Common myeloid progenitor, CD34-positive (primary cell): ENCODE measurements around the gene SCAP.
A peak's percentile ranks its signal among the peaks of the same experiment; 100 is the strongest.

ENCODE experiments used
- CTCF ChIA-PET: fragments of 350-600 bp; sonication (Branson Sonifier 250); formaldehyde crosslinking; loops from one replicate; lab custom pipeline; 2021; ENCODE audit warnings: antibody characterized with exemption; lab: Charles Lee
- POLR2A ChIA-PET: fragments of 350-600 bp; sonication (Branson Sonifier 250); formaldehyde crosslinking; loops from one replicate; lab custom pipeline; 2021; ENCODE audit warnings: antibody characterized with exemption; lab: Charles Lee
- DNase-seq, 3 donors: peaks; one replicate each; pipeline versions ENCODE4 v3.0.0 to v3.0.0-alpha.2; 2013
- H3K27ac ChIP-seq, 2 experiments: 1 replicate in 1 of 2; 2 replicates in 1 of 2; pipeline ENCODE4 v1.7.0; 2013; ENCODE audit warnings: inconsistent platforms in 2 of 2, low read length in 2 of 2, mild to moderate bottlenecking in 2 of 2, low read depth in 1 of 2, moderate library complexity in 1 of 2; ENCODE audit not compliant: severe bottlenecking in 2 of 2, insufficient read depth in 1 of 2, poor library complexity in 1 of 2
- H3K27me3 ChIP-seq, 5 experiments: replicated peaks in 2 of 5; 1 replicate in 3 of 5; 2 replicates in 2 of 5; pipeline versions ENCODE4 v1.6.1 to v1.7.0; 2013; ENCODE audit warnings: low read length in 4 of 5, mild to moderate bottlenecking in 2 of 5, moderate library complexity in 2 of 5, inconsistent platforms in 1 of 5; ENCODE audit not compliant: insufficient read depth in 5 of 5, control insufficient read depth in 4 of 5
- H3K36me3 ChIP-seq, 4 experiments: 1 replicate in 2 of 4; 2 replicates in 2 of 4; pipeline versions ENCODE4 v1.6.1 to v1.7.0; 2013; ENCODE audit warnings: low read length in 3 of 4, control low read depth in 1 of 4, mild to moderate bottlenecking in 1 of 4; ENCODE audit not compliant: control insufficient read depth in 4 of 4, insufficient read depth in 4 of 4
- H3K4me1 ChIP-seq, 4 experiments: 1 replicate in 3 of 4; 2 replicates in 1 of 4; pipeline versions ENCODE4 v1.6.1 to v1.7.1; 2013; ENCODE audit warnings: low read length in 3 of 4, mild to moderate bottlenecking in 3 of 4, control low read depth in 1 of 4, inconsistent platforms in 1 of 4, moderate library complexity in 1 of 4; ENCODE audit not compliant: control insufficient read depth in 4 of 4, insufficient read depth in 4 of 4; ENCODE audit errors: control extremely low read depth in 1 of 4
- H3K4me3 ChIP-seq, 7 experiments: 1 replicate in 4 of 7; 2 replicates in 3 of 7; pipeline versions ENCODE4 v1.5.1 to v1.7.0; 2013; ENCODE audit warnings: mild to moderate bottlenecking in 7 of 7, low read length in 6 of 7, moderate library complexity in 6 of 7, inconsistent platforms in 2 of 7, low read depth in 2 of 7, control low read depth in 1 of 7; ENCODE audit not compliant: insufficient read depth in 4 of 7, control insufficient read depth in 1 of 7; ENCODE audit errors: extremely low read depth in 1 of 7
- H3K9me3 ChIP-seq, 5 experiments: 1 replicate in 4 of 5; 2 replicates in 1 of 5; pipeline versions ENCODE4 v1.6.1 to v1.7.1; 2013; ENCODE audit warnings: low read length in 4 of 5, mild to moderate bottlenecking in 2 of 5, inconsistent platforms in 1 of 5, low read depth in 1 of 5, moderate library complexity in 1 of 5; ENCODE audit not compliant: control insufficient read depth in 4 of 5, insufficient read depth in 2 of 5; ENCODE audit errors: control extremely low read depth in 1 of 5
- WGBS: methylation state at CpG from one replicate; pipeline ENCODE4 v1.1.5; 2013; ENCODE audit not compliant: insufficient coverage; 5-methylcytosine and 5-hydroxymethylcytosine counted together

SCAP gene

DNA sequence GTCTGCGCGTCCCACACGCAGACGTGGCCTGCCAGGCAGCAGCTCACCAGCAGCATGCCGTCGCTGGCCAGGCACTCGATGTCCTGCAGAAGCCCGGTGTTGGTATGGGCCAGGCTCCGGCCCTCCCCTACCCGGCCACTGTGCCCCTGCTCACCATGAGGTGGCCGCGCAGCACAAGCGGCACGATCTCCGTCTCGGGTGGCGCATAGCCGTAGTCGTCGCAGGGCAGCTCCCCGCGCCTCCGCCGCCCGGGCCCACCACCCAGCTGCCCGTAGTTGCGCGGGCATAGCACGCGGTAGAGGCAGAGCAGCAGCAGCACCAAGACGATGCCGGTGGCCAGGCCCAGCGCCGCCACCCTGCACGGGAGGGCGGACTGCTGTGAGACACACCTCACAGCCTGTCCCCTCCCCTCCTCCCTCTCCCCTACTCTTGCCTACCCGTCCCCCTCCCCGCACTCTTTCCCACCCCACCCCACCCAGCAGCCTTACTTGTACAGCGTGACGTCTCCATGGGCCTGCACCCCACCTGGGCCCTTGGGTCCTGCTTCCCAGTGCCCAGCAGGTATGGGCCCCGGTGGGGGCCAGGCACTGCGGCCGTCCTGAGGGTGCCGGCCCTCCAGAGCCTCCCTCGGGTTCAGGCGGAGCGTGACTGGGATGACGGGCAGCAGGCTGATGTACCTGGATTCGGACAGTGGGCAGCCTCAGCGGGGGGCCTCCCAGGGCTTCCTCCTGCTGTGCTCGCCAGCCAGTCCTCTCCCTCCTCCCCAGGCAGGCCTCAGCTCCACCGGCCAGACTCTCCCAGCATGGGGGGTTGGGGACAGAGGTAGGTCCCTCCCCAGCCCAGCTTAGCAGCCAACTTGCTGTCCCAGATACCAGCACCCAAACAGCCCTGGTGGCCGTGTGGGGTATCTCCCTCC lies 57.3 kb downstream of the SCAP start:
- DNase-seq = no peak
- peaks cover 0 to 18% (median 8%) of the 10 kb centered on the region in 4 experiments for H3K4me1 ChIP-seq
- ChIA-PET POLR2A (no interaction called here), CTCF (interaction anchor here (6.3 kb wide), 1 partner anchor 59 kb away, joined by 63 read pairs; the partner anchor contains the start of gene SCAP)
- no peak overlapping the region for H3K4me3 ChIP-seq
- no peak overlapping the region for H3K27ac ChIP-seq
- peaks cover 6 to 82% (median 49%) of the 10 kb centered on the region in 4 experiments for H3K36me3 ChIP-seq
- 98% methylated on average over 46 of the region's 53 CpGs for WGBS
- H3K9me3 ChIP-seq = no peaks in the 10 kb centered on the region
- H3K27me3 ChIP-seq = no peaks in the 10 kb centered on the region

DNA sequence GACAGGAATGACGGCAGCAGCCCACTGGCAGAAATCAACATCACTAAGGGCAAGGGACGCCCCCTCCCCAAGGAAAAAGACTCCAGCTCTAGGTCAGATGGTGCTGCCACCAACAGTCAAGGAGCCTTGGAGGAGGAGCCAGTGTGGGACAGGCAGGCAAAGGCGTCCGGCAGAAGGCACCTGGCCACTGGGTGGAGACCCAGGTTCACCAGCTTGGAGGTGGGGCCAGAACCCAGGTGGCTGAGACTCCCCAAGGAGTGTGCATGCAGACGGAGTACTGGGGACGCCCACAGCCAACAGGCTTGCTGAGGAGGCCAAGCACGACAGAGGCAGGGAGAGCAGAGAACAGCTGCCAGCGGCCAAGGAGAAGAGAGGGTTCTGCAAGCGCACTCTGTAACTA lies 59.7 kb downstream of the SCAP start:
- Histone ChIP-seq H3K36me3 (peaks cover 9 to 90% (median 68%) of the 10 kb centered on the region in 4 experiments), H3K4me1 (no peaks in the 10 kb centered on the region), H3K4me3 (no peak overlapping the region), H3K27ac (no peak overlapping the region), H3K27me3 (no peaks in the 10 kb centered on the region), H3K9me3 (no peaks in the 10 kb centered on the region)
- CTCF ChIA-PET = interaction anchor here (1.9 kb wide), 1 partner anchor 60 kb away, joined by 6 read pairs; the partner anchor contains the start of gene SCAP
- no peak for DNase-seq
- POLR2A ChIA-PET = no interaction called here
- WGBS = 100% methylated on average over 9 of the region's 9 CpGs

DNA sequence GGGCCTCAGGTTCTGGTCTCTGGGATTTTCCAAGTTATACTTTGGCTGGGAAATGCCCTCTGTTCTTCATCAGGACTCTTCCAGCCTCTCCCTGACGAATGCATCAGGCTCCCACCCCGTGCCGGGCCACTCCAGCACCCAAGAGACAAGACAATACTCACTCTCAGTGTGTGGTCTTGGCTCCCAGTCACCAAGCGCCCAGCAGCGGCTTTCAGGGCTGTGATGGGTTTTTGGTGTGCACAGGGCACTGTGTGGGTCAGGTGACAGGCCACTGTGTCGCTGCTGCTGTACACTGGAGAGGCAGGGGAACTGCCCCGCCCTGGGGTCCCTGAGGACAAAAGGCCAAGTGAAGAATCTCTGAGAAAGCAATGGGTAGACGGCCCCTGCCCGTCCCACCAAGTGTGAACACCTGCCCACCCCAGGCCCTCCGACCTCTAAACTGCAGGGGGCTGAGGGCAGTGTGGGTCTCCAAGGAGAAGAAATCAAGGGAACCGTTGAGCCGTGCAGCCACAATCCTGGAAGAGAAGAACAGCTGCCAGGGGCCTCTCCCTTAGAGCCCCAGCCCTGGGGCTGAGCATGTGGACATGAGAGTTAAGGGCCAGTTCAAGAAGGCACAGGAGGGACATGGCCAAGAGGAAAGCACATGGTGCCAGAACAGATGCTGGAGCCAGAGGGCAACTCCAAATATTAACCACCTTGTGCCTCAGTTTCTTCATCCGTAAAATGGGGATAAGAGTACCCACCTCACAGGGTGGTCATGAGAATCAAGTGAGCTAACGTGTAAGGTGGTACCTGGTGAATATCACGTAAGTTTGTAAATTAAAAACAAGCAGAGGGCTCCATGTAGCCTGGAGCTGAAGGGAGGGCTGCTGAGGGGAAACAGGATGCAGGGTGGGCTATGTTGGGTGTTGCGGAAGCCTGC lies 60.8 kb downstream of the SCAP start:
- ChIA-PET POLR2A (no interaction called here), CTCF (interaction anchor here (1.5 to 1.9 kb wide), 2 partner anchors 11 to 61 kb away, joined by 3 to 6 read pairs; partner anchors contain the start of gene SCAP)
- 97% methylated on average over 13 of the region's 16 CpGs for WGBS
- no peaks in the 10 kb centered on the region for H3K27me3 ChIP-seq
- peaks cover 9 to 88% (median 68%) of the 10 kb centered on the region in 4 experiments for H3K36me3 ChIP-seq
- no peak for DNase-seq
- H3K4me1 ChIP-seq = no peaks in the 10 kb centered on the region
- peak overlapping the region in 1 of 2 experiments; percentile 31 for H3K27ac ChIP-seq
- H3K4me3 ChIP-seq = no peak overlapping the region
- H3K9me3 ChIP-seq = no peaks in the 10 kb centered on the region

GRCh38 chr3:47414161-47414564 lies 61.6 kb downstream of the SCAP start:
- Histone ChIP-seq H3K9me3 (no peaks in the 10 kb centered on the region), H3K4me3 (no peak overlapping the region), H3K27ac (no peak overlapping the region), H3K4me1 (no peaks in the 10 kb centered on the region), H3K27me3 (no peaks in the 10 kb centered on the region), H3K36me3 (peaks cover 9 to 88% (median 65%) of the 10 kb centered on the region in 4 experiments)
- POLR2A ChIA-PET = no interaction called here
- 93% methylated on average over 2 of the region's 3 CpGs for WGBS
- CTCF ChIA-PET = interaction anchor here (1.5 to 2.9 kb wide), 3 partner anchors 8 to 12 kb away, joined by 3 to 11 read pairs (median 9); no protein-coding TSS in a partner anchor
- DNase-seq = no peak

GRCh38 chr3:47413751-47414150 lies 62.0 kb downstream of the SCAP start:
- ChIA-PET CTCF (interaction anchor here (1.5 to 2.9 kb wide), 3 partner anchors 8 to 12 kb away, joined by 3 to 11 read pairs (median 9); no protein-coding TSS in a partner anchor), POLR2A (no interaction called here)
- peaks cover 8 to 88% (median 65%) of the 10 kb centered on the region in 4 experiments for H3K36me3 ChIP-seq
- no peaks in the 10 kb centered on the region for H3K27me3 ChIP-seq
- no peak overlapping the region for H3K27ac ChIP-seq
- WGBS = 100% methylated on average over 6 of the region's 7 CpGs
- H3K4me1 ChIP-seq = no peaks in the 10 kb centered on the region
- no peak overlapping the region for H3K4me3 ChIP-seq
- H3K9me3 ChIP-seq = no peaks in the 10 kb centered on the region
- no peak for DNase-seq

GRCh38 chr3:47412842-47413520 lies 62.8 kb downstream of the SCAP start:
- Histone ChIP-seq H3K4me3 (no peak overlapping the region), H3K9me3 (no peaks in the 10 kb centered on the region), H3K36me3 (peaks cover 6 to 89% (median 69%) of the 10 kb centered on the region in 4 experiments), H3K27ac (peak overlapping the region in 1 of 2 experiments; percentile 12), H3K27me3 (no peaks in the 10 kb centered on the region), H3K4me1 (no peaks in the 10 kb centered on the region)
- no peak for DNase-seq
- CTCF ChIA-PET = interaction anchor here (2.4 to 2.9 kb wide), 2 partner anchors 9 to 11 kb away, joined by 9 to 11 read pairs; no protein-coding TSS in a partner anchor
- POLR2A ChIA-PET = no interaction called here
- 88% methylated on average over 10 of the region's 12 CpGs for WGBS
